Stomach (tissue), 4 donors: ENCODE results near the gene TAMM41.

Experiments
- EP300 ChIP-seq: sonication (generic); formaldehyde crosslinking; IDR thresholded peaks from one replicate; pipeline ENCODE4 v1.6.1; 2017; ENCODE audit warnings: antibody characterized with exemption
- POLR2A ChIP-seq, 4 donors: fragments of 450-650 bp; IDR thresholded peaks; one replicate each; pipeline ENCODE4 v1.6.1; 2016; ENCODE audit warnings: antibody characterized with exemption in 4 of 4, control low read depth in 2 of 4, mild to moderate bottlenecking in 1 of 4, moderate library complexity in 1 of 4
- POLR2AphosphoS5 ChIP-seq, 3 donors: sonication (generic); formaldehyde crosslinking; IDR thresholded peaks; one replicate each; pipeline ENCODE4 v1.6.1; 2016; ENCODE audit warnings: antibody characterized with exemption in 3 of 3
- TF ChIP-seq, protein P1 (sequence below), 7 experiments: fragments of 450-650 bp in 4 of 7; fragments of 200-600 bp in 3 of 7; sonication (generic) in 3 of 7; IDR thresholded peaks; one replicate each; pipeline ENCODE4 v1.5.1; 2016 to 2019; ENCODE audit warnings: antibody characterized with exemption in 7 of 7, control low read depth in 2 of 7, mild to moderate bottlenecking in 1 of 7

GRCh38 chr3:11757929-11758328, 88.8 kb downstream of the TAMM41 start:
- TF ChIP-seq, protein P1, sequence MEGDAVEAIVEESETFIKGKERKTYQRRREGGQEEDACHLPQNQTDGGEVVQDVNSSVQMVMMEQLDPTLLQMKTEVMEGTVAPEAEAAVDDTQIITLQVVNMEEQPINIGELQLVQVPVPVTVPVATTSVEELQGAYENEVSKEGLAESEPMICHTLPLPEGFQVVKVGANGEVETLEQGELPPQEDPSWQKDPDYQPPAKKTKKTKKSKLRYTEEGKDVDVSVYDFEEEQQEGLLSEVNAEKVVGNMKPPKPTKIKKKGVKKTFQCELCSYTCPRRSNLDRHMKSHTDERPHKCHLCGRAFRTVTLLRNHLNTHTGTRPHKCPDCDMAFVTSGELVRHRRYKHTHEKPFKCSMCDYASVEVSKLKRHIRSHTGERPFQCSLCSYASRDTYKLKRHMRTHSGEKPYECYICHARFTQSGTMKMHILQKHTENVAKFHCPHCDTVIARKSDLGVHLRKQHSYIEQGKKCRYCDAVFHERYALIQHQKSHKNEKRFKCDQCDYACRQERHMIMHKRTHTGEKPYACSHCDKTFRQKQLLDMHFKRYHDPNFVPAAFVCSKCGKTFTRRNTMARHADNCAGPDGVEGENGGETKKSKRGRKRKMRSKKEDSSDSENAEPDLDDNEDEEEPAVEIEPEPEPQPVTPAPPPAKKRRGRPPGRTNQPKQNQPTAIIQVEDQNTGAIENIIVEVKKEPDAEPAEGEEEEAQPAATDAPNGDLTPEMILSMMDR (IDR thresholded peaks at IDR 0.05): no peak
- TF ChIP-seq EP300 (no peak), POLR2A (IDR thresholded peaks at IDR 0.05) (no peak), POLR2AphosphoS5 (IDR thresholded peaks at IDR 0.05) (no peak)
